ENCODE measurements around the gene VEZF1.
"Not testable (repeated sequence)": the region's sequence is repeated elsewhere in the genome, so short reads cannot be mapped to it uniquely, and the experiment has no call there.

VEZF1 gene

DNA sequence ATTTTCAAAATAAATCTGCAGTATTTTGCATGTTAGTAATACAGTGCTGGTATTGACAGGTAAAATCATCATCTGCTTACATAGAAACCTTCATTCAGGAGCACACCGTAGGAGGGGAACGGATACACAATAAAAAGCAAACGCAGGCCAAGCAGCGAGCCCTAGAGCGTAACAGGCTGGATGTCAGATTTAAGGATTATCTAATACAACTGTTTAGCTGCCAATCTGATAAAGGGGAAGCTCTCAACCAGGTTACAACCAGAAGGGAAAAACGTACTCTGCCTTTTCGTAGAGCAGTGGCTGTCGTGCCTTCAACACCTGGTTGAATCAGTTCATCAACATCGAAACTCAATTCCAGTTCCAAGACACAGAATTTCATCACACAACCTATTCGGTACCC is 16.5 kb downstream of the VEZF1 start:
- DNase-seq: no peak

- DNase-seq: no peak
Measured at GRCh38 chr17:57970710-57971109, 17.3 kb downstream of the VEZF1 start.

- no peak for DNase-seq
Measured at GRCh38 chr17:57968456-57968855, 19.6 kb downstream of the VEZF1 start.

- DNase-seq: no peak
Measured at GRCh38 chr17:57966875-57967274, 21.2 kb downstream of the VEZF1 start.

DNA sequence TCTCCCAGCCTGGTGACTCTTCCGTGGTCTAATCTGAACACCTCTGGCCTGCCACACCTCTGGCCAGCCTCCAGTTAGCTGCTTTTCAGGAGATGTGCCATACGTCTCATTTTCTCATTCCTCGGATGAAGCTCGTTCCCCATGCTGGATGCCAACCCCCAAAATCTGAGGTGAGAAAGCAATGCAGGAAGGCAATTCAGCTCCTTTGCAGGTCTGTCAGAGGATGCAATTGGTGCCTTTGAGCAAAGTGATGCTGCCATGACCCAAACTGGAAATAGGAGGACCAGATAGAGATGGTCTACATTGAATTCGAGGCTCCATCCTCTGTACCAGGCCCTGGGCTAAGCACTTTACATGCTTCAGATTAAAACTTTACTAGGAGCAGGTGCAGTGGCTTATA is 21.8 kb downstream of the VEZF1 start:
- DNase-seq: no peak

DNA sequence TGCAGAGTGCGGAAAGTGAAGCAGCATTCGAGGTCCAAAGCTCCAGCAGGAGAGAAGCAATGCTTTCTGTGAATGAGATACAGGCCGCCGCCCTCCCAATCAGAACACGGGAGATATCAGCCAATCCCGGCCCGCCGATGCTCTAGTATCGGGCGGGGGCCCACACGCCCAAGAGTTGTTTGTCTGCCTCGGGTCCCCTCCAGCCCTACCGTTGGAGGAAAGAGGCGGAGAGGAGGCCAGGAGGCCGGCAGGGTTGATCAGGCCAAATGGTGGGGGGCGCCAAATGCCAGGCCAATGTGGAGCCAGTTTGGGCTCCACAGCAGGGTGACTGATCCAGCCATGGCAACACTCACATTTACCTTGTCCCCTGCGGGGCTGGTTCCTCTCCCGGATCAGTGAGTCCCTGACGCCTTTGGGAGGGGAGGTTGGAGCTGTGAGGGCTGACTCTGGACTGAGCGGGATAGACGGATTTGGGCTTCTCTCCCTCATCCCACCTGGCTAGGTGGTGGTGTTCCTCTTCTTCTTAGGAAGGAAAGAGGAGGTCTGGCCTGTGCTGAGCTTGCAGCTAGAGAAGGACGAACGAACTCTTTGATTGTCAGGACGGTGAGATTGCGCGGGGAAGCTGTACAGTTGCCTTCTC is 22.4 kb downstream of the VEZF1 start:
- DNase-seq: no peak

DNA sequence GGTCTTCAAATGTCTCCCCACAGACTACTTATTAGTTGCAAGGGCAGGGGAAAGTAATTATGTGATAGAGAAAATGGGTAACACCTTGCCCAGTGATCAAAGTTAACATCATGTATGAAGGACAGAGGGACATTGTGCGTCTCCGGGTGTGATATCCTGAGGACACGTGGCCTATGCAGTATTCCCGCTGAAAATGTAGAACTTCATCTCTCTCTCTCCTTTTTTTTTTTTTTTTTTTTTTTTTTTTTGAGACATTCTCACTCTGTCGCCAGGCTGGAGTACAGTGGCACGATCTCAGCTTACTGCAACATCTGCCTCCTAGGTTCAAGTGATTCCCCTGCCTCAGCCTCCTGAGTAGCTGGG is 24.9 kb downstream of the VEZF1 start:
- DNase-seq: no peak

DNA sequence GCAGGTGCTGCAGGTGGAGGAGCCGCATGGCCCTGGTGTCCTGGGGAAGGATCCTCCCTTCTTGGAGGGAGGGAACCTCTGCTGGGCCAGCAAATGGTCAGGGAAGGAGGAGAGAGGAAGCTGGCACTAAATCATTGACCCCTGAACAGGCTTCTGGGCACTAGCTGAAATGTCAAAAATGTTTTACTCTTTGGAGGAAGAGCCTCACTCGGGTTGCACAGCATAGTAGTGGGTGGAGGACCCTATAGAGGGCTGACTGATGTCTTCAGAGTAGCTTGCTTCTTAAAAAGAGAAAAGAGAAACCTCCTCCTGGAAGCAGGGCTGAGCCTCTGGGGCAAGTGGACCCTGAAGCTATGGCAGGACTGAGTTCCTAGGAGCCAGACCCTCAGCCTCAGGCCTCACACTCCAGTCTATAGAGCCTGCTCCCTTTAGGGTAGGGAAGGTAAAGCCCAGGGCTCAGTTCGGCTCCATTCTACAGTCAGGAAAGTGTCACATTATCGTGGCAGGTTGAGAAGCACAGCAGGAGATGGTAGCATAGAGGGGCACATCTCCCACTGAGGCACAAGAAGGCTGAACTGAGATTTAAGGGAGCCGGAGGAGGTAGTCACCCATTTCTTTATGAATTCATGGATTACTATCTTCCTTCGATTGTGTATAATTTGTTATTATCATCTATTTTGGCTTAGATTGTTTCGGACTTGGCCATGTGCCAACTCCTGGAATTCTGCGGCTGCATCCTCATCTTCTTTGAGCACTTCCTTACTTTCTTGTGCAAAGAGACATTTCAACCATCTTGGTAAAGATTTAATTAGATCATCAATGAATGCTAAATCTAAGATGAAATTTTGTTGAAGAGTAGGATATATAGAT is 25.5 kb downstream of the VEZF1 start:
- no peak for DNase-seq

DNA sequence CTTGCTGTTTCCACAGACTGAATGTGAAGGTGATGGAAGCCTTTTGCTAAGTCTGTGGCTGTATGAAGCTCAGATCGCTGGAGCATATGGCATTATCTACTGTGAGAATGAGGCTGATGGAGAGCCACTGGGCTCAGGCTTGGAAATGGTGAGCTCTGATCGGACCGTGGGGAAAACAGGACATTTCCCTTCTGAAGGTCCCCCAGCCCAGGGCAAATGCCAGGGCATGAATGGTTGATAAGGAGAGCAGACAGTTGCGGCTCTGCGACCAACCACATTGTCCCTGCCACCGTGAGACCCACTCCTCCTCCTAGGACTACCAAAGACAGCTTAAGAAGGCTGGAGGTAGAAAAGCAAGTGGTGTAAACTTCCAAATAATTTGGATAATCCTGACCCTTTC is 28.1 kb downstream of the VEZF1 start:
- no peak for DNase-seq

DNA sequence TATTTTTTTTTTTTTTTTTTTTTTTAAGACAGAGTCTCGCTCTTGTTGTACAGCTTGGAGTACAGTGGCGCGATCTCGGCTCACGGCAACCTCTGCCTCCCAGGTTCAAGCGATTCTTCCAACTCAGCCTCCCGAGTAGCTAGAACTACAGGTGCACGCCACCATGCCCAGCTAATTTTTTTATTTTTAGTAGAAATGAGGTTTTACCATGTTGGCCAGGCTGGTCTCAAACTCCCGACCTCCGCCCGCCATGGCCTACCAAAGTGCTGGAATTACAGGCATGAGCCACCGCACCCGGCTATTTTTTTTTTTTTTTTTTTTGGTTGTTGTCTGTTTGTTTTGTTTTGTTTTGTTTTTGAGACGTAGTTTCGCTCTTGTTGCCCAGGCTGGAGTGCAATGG is 29.7 kb downstream of the VEZF1 start:
- not testable (repeated sequence) for DNase-seq

DNA sequence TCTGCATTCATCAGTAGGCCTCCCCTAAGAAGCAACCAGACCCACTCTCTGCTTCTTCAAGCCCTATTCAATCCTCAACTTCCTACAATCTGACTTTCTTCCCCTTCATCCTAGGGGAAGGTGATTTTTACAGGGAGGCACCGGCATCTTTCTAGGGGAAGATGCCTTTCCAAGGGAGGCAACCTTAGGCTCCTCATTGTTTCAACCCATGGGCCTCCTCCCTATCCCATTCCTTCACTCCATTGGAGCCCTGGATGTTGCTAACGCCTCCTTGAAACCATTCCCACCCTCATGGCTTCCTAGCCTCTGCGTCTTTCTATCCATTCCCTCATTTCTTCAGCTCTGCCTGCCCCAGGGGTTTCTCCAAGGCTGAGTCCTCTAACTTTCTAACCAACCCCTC is 30.2 kb downstream of the VEZF1 start:
- no peak for DNase-seq

GRCh38 chr17:57957120-57957850 is 30.8 kb downstream of the VEZF1 start:
- no peak for DNase-seq

GRCh38 chr17:57956291-57957119 is 31.5 kb downstream of the VEZF1 start:
- DNase-seq: no peak

- DNase-seq: peak; percentile 36
Measured at GRCh38 chr17:57955183-57955931, 32.7 kb downstream of the VEZF1 start, which contains the start of gene CUEDC1. CUEDC1 (minus strand) TSS chr17:57955412; CDS start chr17:57885564, 69,848 bp downstream.

GRCh38 chr17:57954397-57955182 is 33.5 kb downstream of the VEZF1 start:
- DNase-seq: peak; percentile 31

DNA sequence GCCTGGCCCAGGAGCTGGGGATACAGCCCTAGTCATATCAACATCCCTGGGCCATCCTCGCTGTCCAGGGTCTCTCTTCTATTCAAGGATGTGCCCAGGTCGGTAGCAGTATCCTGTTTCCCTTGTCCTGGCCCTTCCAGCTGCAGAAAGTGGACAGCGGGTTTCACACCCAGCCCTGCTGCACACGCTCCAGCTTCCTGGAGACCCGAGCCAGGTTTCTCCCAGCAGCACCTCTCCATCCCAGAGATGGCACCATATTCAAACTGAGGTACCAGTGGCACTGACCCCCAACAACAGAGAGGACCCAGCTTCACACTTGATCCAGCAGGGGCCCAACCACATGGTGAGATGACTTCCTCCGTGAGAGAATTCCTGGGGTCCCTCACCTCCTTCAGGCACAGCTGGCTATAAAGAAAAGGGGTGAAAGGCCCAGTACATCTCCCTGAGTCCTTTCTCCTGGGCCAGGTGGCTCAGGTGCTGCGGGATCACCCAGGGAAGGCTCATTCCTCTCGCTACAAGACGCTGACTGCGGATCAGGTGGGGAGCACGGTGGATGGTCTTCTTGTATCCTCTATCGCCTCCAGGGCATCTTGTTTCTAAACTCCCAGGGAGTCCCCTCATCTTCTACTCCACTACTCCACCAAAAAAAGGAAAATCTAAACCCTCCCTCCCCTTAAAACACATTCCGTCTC is 34.2 kb downstream of the VEZF1 start:
- no peak for DNase-seq

DNA sequence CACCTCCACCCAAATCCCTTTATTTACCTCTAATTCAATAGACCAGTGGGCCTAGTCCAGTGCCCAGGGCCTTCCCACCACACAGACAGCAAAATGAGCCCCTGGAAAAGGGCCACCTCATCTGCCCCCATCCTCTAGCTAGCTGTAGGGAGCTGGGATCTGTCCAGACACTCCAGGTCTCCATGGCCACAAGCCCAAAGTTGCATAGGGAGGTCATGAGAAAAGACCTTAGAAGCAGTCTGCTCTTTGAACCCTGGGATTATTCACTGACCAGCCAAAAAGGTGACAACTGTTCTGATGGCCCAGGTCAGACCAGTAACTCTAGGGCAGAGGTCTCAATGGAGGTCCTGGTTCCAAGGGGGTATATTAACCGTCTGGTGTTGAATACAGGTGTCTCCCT is 34.8 kb downstream of the VEZF1 start:
- DNase-seq: no peak

GRCh38 chr17:57949649-57950048 is 38.4 kb downstream of the VEZF1 start:
- DNase-seq: no peak

DNA sequence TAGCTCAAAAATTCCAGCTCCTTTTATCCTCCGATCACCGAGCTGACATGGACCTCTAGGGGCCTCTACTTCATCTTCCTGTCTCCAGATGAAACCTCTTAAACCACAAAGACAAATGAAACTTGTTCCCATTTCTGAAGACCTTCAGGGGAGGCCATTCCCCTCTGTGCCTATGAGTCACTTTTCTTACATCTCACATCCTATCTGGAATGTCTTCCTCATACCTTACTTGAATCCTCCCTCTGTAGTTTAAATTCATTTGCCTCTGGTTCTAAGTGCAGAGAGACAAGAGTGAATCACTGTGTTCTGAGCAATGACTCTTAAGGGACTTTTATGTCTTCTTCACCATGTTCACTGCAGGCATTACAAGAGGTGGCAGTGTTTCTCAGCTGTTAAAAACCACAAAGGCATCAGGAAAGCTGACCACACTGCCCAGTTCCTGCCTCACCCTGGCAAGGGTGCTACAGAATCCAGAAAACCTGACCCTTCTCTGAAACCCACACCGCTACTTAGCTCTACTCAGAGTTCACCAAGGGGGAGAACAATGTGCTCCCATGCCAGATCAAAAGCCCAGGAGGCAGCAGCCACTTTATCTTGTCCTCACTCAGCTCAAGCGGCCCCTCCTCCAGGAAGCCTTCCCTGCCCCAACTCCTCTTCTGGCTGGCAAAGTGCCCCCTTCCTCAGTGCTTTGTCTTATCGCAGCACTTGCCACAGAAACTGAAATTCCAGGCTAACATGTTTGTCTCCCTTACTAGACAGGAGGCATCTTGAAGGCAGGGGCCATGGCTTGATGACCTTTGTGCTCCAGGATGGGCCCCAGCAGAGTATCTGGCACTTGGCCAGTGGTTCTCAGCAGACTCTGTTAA is 39.3 kb downstream of the VEZF1 start:
- DNase-seq: no peak

GRCh38 chr17:57948169-57948554 is 39.9 kb downstream of the VEZF1 start:
- no peak for DNase-seq

Data from NCI-H748 treated with DMSO at 0.1 percent for 48 hours (cell line).